AML-193 (cell line): ENCODE results near the gene CHSY1.

ENCODE experiments used
- DNase-seq, 2 experiments: peaks; one replicate each; lab custom pipeline; 2025; lab: John Stamatoyannopoulos, UW

Gene CHSY1

DNA sequence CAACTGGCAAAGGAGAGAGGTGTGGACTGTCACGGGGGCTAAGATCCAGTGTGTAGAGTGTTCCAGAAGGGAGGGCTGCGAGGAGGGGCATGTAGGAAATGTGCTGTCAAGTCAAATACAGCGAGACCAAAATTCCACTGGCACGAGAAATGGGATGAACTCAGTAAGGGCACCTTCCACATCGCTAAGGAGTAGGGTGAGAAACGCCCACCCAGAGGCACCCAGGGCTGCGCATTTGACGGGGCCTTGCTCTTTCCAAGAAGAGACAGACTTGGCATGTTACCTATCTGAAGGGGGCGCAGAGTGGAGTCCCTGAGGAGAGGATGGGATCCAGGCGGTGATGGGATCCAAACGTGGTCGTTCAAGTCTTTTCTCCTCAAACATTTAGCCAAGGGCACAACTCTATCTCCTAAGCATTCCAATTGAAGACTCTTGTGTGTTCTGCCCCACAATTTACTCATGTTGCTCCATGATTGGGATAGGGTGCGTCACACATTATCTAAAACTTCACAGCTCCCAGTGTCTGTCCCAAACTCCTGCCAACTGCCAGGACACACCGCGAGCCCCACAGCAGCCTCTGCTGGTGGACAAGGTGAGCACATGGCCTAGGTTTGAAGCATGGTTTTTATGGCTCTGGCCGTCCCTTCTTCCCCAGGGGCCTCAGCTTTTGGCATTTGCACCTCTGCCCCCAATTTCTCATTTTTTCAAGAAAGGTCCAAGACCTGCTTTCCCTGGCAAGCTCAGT is 17.8 kb upstream of the CHSY1 start:
- no peak for DNase-seq

DNA sequence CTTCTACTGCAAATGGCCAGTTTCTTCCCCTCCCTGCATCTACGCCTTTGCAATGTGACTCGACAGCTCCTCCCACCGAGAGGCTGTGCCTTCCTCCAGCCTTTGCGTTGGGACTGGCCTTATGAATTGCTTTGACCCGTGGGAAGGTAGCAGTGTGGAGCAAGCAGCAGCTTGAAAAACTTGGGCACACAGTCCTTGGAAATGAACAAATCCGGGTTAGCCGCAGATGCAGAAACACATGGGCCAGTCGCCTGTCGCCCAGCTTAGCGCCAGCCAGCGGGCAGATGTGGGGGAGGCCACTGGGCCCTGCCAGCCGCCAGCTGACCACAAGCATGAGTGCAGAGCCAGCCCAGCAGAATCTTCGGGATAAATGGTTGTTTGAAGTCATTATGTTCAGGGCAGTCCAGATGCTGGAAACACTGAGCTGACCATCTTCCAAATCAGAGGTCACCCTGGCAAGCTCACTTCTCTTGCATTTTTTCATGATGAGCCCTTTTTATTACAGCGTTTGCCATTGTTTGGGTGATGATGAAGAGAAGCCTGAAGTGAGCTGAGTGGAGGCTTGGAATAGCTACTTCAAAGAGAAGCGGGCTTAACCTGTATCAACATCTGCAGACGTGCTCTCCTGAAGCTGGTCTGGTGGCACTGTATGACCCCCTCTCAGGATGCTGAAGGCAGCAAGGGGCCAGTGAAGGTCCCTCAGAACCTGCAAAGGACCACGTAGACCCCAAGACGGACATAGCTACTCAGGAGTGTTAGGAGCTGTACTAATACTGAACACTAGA is 15.7 kb upstream of the CHSY1 start:
- no peak for DNase-seq

DNA sequence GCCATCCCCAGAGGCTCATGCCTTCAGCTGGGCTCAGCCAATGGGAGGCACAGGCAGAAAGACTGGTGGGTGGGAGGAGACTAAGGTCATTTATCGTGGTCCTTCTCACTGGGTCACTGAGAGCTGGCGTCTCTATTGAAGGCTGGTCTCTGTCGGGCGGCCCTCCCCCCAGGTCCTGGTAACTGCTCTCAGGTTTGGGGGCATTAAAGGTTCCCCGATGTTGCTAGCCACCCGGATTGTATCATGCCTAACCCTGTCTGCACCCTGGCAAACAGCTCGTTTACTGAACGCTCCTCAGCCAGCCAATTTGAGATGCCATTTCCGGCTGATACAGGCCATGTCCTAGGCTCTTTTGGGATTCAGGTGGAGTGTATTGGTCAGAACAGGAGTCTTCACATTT is 14.9 kb upstream of the CHSY1 start:
- DNase-seq, result no peak

DNA sequence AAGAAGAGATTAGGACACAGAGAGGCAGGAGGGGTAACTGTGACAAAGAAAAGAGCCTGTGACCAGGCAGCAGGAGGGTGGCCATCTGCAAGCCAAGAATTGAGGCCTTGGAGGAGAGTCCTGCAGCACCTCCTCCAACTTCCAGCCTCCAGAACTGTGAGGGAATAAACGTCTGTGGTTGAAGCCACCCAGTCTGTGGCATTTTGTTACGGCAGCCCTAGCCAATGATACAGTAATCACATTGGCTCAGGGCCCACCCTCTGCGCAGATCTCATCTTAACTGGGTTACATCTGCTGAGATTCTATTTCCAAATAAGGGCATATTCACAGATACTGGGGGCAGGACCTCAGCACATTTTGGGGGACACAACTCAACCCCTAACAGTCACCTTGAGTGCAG is 14.2 kb upstream of the CHSY1 start:
- no peak for DNase-seq

DNA sequence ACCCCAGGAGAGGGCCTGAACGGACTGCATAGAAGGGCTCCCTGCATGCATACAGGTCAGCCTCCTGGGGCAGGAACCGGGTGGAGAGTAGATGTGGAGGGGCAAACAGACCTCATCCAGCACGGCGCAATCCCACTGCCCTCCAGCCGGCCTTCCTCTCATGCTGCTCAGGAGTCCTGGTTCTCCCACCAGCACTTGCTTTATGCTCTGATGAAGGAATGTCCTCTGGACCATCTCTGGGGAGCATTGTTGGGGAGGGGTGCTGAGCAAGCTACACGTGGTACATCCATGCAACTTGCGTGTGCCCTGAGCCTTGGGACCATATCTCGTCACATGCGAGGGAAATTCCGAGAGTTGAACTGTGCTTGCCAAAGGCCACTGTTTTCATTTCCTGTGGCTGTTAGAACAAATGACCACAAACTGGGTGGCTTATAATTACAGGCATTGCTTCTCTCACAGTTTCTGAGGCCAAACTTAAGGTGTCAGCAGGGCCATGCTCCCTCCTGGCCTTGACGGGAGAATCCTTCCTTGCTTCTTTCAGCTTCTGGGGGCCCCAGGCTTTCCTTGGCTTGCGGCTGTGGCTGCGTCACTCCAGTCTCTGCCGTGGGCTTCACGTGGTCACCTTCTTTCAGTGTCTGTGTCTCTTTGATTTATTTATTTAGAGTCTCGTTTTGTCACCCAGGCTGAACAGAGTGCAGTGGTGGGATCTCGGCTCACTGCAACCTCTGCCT is 13.2 kb upstream of the CHSY1 start:
- DNase-seq, result no peak

DNA sequence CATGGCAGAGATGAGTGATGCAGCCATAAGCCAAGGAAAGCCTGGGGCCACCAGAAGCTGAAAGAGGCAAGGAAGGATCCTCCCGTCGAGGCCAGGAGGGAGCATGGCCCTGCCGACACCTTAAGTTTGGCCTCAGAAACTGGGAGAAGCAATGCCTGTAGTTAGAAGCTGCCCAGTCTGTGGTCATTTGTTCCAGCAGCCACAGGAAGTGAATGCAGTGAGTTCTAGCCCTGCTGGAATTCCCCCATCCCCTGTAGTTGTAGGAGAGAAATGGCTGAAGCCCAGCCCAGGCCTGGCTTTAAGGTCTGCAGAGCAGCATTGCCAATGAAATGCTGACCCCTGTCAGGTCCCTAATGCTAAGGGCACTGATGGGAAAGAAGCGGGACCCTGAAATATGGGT is 12.2 kb upstream of the CHSY1 start:
- no peak for DNase-seq

DNA sequence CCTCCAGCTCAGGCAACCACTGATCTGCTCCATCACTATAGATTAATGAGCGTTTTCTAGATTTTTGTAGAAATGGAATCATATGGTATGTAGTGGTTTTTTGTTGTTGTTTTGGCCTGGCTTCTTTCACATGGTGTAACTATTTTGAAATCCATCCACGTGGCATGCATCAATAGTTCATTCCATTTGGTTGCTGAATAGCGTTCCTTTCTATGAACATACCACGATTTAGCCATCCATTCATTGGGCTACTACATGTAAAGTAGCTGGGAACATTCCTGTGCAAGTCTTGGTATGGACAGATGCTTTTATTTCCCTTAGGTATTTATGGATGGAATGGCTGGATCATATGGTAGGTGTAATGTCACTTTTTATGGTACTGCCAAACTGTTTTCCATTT is 10.7 kb upstream of the CHSY1 start:
- DNase-seq, result no peak

DNA sequence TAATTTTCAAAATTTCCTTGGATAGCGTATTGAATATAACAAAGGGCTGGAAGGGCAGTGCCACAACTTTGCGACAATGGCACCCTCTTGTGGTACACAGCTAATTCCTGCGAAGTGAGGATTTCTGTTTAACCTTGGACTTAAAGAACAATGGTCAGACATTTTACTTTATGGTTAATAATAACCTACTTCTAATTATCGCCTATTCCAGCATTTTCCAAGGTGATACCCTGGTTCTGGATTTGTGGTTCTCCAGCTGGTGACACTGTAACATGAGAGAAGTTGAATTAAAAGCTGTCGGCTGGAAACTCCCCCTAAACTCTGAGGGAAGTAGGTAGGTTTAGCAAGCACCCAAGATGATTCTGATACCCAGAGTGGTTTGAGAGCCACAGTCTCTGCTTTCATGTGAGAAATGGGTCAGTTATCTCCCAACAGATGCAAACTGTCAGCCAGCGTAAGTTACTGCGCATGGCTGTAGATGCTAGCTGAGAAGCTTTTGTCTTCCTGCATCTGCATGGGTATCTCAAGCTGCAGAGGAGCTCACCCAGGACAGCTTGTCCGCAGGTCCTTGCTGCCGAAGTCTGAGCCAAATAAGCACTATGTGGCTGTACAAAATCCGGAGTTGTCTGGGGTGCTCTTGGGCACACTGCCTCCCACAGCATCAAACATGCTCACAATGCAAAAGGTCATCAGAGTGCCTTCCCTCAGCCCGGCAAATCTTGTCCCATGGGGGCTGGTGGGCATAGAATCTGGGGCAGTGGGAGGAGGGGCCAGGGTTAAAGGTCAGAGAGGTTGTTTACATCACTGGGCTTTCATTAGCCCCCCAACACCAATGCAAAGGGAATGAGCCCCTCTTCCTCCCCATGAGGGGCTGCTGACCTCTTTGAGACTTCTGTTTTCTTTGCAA is 6.6 kb upstream of the CHSY1 start:
- DNase-seq, result peak; percentile 61 to 66

DNA sequence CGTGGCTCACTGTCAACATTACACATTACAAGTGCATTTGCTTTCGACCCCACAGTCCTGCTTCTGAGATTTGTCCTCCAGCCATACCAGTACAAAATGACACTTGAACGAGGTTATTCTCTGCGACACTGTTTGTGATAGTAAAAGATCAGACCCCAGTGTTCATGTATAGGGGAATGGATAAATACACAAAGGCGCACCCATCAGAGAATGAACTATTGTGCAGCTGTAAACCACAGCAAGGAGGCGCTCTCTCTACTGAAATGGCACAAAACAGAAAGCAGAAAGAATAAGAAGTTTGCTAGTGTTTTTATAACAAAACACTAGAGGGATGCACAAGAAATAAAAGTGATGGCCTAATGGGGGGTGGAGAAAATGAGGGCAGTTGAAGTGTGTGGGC is 4.9 kb upstream of the CHSY1 start:
- DNase-seq, result peak; percentile 68 to 70

DNA sequence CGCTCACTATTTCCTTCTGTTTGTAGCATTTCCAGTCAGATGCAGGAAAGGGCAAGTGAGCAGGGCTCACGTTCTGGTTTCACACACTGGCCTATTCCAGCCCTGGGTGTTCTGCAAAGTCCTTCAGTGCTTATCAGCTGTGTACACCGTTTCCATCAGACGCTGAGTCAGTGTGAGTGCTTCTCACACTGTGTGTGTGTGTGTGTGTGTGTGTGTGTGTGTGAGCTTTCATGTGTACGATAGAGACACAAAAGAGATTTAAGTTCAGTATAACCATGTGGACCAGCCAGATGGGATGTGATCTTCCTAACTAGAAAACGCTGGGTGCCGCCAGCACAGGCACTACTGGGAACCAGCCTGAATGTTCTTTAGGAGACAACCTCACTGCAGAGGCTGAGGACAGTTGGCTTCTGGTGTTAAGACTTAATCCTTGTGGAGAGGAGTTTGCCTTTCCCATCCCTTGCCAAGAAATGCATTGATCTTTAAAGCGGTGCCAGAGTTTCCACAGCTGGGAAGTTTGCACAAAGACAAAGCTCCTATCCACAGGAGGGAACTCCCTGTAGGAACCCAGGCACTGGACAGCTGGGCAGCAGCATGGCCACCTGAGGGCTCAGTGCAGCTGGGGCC is 3.9 kb upstream of the CHSY1 start:
- DNase-seq, result no peak

DNA sequence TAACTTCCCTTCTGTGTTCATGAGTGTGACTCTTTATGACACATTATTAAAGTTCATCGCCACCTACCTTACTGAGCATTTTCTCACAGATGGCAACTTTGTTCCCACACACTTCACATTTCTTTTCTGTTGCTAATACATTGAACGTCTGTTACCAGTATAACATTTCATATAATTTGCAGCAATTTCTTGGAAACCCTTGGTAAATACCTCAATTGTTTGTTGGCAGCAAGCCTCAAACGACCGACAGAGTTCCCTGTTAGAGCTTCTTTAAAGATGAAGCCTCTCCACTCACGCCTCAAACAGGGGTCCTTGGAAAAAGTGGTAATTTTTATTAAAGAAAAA is 3.2 kb upstream of the CHSY1 start:
- no peak for DNase-seq

DNA sequence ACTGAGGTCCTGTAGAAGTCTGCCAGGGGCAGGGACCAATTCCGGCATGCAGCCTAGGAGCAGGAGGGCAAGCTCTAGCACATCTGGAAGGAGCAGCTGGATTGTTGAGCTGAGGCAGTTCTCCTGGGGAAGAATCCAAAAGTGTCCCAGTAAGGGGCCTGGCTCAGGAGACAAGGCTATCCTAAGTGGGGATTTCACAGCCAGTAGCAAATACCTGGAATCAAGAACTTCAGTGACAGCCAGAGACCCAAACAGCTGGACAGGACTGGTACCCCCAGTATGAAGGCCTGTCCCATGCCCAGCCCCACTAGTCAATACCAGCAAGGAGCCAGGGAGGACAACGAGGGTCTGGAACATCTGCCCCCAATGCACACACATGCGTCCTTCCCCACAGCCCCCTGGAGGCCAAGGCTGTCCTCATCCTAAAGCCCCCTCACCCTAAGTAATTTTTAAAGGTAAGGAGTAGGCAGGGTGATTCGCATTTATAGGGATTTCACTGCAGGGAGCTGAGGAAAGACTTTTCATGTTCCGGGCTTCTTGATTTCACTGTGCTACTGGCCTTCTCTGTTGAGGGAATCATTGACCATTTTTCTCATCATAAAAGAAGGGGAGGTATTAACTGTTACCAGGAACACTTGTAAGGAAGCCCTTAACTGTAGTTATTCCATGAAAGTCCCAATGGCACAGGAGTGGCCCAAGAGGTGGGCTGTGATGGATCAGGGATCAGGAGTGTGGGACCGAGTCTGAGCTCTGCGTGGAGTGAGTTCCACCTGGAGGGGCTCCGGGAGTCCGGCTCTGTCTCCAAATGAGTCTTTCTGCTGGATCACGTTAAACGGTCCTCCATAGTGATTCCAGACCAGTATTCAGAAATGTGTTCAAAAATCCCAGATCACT is 2.6 kb upstream of the CHSY1 start:
- DNase-seq, result no peak

DNA sequence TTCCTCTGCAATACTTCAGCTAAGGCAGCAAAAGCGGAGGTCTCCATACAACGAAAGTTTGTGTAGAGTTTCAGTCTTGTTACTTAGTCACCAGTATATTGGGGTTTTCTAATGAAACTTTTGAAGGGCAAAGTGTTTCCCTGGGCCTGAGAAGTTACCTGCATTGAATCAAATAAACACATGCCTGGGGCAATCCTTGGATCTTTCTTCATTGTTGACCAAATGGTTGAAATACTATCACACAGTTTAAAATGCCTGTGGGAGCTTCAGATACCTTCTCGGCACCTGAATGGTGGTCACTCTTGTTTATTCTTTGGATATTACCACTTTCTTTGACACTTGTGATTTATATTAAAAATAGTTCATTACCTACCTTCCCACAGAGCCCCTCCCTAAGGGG is 988 bp upstream of the CHSY1 start:
- no peak for DNase-seq

DNA sequence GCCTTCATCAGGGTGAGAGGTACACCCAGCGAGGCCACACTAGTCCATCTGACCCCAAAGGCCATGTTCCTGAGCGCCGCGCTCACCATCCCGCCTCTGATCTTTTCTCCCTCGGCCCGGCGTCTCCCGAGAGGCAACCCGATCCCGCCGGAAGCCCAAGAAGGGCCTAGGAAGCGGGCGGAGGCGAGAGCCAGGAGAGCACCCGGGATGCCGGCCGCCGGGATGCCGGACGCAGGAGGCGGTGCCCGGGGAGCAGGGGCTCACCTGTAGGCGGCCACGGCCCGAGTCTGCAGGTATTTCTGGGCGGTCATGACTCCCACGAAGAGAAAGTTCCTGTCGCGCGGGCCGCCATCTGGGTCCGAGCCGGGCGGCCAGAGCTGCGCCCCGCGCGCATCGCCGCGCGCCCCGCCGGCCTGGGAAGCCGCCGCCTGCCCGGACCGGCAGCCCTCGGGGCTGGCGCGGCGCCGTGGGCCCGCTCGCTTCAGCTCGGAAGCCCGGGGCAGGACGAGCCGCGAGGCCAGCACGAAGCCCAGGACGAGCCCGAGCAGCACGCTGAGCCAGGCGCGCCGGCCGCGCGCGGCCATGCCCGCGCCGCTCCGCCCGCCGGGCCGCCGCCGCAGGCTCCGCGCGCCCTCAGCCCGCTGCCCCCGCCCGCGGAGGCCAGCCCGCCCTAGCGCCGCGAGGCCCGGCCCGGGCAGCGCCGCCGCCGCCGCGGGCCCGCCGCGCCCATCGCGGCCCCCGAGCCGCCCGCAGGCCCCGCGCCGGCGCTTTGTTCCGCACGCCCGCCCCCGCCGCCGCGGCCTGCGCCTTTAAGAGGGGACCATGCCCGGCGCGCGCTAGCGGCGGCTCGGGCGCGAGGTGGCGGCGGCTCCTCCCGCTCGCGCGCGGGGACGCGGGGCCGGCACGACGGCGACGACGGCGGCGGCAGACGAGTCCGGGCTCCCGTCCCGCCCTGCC is 697 bp downstream of the CHSY1 start:
- no peak for DNase-seq

DNA sequence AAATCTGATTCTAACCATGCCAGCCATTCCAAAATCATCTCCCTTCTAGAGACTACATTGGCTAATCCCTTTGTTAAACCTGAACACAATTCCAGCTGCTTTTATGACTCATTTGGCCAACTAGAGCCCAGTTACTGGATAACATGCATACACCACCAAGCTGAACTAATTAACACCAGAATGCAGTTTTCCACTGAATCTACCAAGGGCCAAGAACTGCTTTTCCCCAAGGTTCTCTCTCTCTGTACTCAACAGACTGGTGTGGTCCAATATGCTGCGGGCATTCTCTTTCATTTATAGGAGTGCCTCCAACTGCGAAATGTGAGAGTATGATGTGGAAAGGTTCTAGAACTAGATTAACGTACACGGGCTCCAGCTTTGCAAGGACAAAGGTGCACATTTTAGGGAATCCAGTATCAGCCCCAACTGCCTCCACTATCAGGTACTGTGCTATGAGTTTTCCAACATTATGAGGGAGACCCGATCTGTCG is 1.5 kb downstream of the CHSY1 start:
- DNase-seq, result no peak

DNA sequence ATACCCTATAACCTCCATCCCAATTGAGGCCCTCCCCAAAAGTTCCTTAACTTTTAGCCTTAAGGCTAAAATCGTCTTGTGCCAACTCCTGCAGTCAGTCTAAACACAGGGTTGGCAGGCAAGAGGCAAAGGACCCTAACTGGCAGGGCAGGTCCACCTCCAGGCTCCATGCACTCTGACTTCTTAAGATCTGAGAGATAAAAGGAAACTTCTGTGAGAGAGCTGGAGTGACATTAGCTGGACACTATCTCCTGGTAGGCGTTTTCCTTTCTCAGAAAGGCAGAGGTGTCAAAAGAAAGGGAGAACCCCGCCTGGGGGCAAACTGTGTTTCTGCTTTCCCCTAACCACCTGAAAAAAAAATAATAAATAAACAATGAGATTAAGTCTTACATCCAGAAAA is 3.6 kb downstream of the CHSY1 start:
- DNase-seq, result no peak

DNA sequence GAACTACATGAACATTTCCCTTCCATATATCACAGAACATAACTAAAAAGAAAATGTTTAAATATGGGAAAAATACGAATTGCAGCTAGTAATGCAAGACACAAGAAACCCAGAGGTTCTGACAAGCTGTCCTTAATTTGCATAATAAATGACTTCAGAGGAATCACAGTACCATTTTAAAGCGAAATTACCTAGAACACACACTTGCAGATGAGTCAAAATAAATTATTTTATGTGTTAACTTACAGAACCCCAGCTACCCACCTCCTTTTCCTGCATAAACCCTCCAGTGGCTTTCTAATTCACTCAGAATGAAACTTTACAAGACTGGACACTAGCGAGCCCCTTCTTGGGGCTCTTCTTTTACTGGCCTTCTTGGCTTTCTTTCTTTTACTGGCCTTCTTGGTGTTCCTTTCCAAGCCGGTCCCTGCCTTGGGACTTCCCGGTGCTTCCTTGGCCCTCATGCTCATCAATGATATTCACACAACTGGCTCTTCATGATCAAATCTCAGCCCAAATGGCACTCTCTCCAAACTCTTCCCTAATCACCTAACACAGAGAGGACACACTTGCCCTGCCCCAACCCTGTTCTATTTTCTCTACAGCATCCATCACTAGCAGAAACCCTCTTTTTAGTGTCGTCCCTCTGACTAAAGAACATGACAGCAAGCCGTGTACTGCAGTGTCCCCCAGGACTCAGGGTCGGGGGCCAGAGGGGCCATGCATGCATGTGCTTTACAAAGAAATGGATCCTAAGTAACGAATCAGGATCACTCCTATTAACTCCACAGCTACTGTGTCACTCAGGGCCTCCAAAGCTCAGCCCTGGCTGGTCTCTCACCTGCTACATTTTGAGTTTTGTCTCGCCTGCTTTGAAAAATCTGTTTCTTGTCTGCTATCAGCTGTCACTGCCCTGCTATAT is 4.8 kb downstream of the CHSY1 start:
- no peak for DNase-seq

DNA sequence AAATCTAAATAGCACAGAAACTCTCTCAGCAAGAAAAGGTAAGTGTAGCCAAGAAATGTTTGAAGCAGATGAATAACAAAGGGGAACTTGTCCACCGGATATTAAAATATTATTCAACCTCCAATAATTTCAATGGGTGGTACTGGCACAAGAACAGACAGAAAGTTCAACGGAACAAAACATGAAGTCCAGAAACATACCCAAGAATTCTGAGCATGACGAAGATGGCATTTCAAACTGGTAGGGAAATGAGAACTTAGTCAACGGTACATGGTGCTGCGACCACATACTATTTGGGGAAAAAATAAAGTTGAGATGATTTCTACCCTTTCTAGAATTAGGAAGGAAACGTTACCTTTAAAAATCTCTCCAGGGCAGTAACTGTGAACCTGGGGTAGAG is 5.5 kb downstream of the CHSY1 start:
- no peak for DNase-seq
